SIG-M5 (cell line): ENCODE data around the gene PCBP3.
A peak's percentile ranks its signal among the peaks of the same experiment; 100 is the strongest.
"Not testable (repeated sequence)": the region's sequence is repeated elsewhere in the genome, so short reads cannot be mapped to it uniquely, and the experiment has no call there.

Experiments used
- DNase-seq: peaks from one replicate; lab custom pipeline; 2025; lab: John Stamatoyannopoulos, UW

PCBP3 gene

DNA sequence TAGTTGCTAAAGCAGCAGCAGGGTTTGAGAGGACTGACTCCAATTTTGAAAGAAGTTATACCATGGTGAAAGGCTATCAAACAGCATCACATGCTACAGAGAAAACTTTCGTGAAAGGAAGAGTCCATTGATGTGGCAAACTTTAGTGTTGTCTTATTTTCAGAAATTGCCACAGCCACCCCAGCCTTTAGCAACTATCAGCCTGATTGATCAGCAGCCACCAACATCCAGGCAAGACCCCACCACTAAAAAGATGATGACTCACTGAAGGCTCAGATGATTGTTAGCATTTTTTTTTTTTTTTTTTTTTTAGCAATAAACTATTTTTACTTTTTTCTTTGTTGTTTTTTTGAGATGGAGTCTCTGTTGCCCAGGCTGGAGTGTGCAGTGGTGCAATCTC lies 35.3 kb downstream of the PCBP3 start:
- DNase-seq: not testable (repeated sequence)

GRCh38 chr21:45680215-45680614 lies 36.7 kb downstream of the PCBP3 start:
- no peak for DNase-seq

GRCh38 chr21:45695086-45695485 lies 51.6 kb downstream of the PCBP3 start:
- no peak for DNase-seq

- DNase-seq: no peak
Observed at GRCh38 chr21:45698493-45699184, 55.1 kb downstream of the PCBP3 start.

DNA sequence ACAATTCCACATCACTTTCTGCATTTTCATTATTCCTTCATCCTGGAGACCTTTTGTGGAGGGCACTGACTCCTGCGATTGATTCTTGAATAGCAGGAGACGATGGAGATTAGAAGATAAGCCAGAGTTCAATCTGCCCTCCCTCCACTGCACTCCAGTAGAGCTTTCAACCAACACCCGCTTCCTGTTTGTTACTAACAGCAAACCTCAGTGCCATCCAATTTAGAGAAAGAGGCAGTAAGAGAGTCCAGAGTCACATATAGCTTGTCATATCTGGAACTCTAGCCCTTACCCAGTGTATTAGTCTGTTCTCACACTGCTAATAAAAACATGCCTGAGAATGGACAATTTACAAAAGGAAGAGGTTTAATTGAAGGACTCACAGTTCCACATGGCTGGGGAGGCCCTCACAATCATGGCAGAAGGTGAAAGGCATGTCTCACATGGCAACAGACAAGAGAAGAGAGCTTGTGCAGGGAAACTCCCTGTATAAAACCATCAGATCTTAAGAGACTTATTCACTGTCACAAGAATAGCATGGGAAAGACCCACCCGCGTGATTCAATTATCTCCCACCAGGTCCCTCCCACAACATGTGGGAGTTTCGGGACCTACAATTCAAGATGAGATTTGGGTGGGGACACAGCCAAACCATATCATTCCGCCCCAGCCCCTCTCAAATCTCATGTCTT lies 55.9 kb downstream of the PCBP3 start:
- DNase-seq: no peak

GRCh38 chr21:45699966-45700365 lies 56.4 kb downstream of the PCBP3 start:
- no peak for DNase-seq

- no peak for DNase-seq
Observed at GRCh38 chr21:45700461-45700860, 56.9 kb downstream of the PCBP3 start.

DNA sequence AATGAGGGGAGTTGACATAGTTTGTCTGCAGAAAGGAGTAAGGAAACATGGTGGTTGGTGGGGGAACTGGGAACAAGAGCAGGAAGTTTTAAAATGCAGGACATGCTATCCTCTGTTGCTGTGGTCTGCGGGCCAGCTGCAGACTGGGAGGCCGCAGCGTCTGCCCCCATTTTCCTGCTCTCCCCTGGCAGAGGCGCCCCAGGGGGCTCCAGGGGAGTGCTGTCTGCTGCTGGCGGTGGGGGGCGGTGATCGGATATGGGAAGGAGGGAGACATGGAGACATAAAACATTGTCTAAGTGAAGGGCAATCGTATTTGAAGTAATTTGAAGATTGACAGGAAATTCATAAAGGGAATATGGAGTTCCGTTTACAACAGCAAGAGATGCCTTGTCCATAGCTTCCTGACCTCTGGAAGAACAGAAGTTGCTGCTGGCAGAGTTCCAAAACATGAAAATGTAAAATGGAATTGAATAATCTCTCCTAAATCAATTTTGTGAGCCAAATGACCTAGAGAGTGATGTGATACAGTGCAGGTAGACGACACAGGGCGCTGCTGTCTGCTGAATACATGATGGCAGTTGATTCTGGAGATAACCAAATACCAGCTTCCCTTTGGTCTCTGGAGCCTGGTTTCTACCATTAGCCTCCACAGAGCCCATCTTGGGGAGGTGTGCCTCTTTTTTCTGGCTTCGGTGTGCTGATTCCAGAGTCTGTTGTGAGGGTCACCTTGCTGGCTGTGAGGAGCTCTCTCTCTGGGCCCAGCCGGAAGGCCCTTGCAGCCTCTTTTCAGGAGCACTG lies 61.0 kb downstream of the PCBP3 start:
- DNase-seq: no peak

DNA sequence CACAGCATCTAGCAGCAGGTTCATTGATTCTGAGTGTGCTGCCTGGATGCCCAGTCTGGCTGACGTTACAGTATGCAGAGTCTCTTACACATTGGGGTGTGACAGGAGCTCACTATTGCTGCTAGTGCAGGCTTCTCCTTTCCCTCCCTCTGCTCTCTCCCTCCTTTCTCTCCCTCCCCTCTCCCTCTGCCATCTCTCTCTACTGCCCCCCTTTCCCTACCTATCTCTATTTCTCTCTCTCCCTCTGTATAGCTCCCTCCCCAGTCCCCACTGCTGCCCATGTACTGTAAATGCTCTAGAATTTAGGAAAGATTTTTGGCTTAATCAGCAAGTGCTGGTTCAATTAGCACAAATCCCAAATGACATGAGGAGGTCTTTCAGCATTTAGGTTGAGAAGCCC lies 62.8 kb downstream of the PCBP3 start:
- DNase-seq: no peak

- peak; percentile 53 for DNase-seq
Observed at GRCh38 chr21:45709173-45709572, 65.6 kb downstream of the PCBP3 start.

DNA sequence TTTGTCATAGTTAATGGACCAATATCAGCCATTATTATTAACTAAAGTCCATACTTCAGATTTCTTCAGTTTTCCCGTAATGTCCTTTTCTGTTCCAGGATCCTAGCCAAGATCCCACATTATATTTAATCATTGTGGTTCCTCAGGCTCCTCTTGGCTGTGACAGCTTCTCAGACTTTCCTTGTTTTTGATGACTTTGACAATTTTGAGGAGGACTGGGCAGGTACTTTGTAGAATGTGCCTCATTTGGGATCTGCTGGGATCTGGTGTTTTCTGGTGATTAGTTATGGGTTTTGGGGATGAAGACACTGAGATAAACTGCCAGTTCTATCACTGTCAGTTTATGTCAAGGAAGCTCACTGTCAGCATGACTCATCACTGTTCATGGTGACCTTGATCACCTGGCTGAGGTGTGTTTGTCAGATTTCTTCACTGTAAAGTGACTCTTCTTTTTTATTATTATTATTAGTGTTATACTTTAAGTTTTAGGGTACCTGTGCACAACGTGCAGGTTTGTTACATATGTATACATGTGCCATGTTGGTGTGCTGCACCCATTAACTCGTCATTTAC lies 66.3 kb downstream of the PCBP3 start:
- no peak for DNase-seq

GRCh38 chr21:45710306-45710705 lies 66.8 kb downstream of the PCBP3 start:
- DNase-seq: not testable (repeated sequence)

GRCh38 chr21:45713613-45714012 lies 70.1 kb downstream of the PCBP3 start:
- no peak for DNase-seq

- no peak for DNase-seq
Observed at GRCh38 chr21:45715441-45715840, 71.9 kb downstream of the PCBP3 start.

- DNase-seq: no peak
Observed at GRCh38 chr21:45718413-45718812, 74.9 kb downstream of the PCBP3 start.

- no peak for DNase-seq
Observed at GRCh38 chr21:45719177-45719802, 75.8 kb downstream of the PCBP3 start.

GRCh38 chr21:45720204-45720603 lies 76.7 kb downstream of the PCBP3 start:
- DNase-seq: not testable (repeated sequence)

- DNase-seq: no peak
Observed at GRCh38 chr21:45721671-45722070, 78.1 kb downstream of the PCBP3 start.

GRCh38 chr21:45723049-45723958 lies 79.8 kb downstream of the PCBP3 start:
- no peak for DNase-seq

DNA sequence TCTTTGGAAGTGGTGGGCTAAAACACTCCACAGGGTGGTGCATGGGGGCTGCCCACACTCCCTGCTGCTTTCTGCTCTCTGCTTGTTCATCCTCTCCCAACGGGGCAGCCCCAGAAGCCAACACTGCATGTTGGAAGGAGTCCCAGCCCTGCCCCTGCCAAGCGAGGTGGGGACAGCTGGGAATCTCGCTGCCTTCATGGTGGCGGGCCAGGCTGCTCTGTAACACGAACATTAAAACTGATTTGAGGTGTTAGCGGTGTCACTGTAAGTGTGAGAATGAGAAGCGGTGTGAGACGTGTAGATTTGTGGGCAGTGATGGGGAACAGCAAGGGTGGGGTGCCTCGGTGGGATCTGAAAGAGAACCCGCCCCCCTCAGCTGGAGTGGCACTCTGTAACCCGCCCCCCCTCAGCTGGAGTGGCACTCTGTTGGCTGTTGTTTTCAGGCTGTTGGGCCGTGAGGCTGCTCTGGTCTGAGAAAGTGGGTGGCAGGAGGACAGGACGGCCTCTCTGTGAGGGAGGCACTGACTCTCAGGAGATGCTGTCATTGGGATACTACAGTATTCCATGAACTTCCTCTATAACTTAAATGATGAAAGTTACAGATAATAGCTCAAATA lies 80.9 kb downstream of the PCBP3 start:
- no peak for DNase-seq
